HT-29 (cell line): ENCODE results near the gene TPSG1. TPM values are rescaled to one million over a fixed set of nuclear protein-coding genes. Genes with fewer than 3 reads are reported as not detected.
A peak's percentile ranks its signal among the peaks of the same experiment; 100 is the strongest.
"Not testable (repeated sequence)": the region's sequence is repeated elsewhere in the genome, so short reads cannot be mapped to it uniquely, and the experiment has no call there.

ENCODE experiments used
- DNase-seq: peaks from one replicate; pipeline ENCODE4 v3.0.0-alpha.2; 2015; ENCODE audit warnings: low spot score
- total RNA-seq: library from RNA; depleted of rRNA; stranded (reverse); fragments of >200 nt; shearing (Covaris generic); gene quantifications from 2 replicates; pipeline ENCODE4 v1.2.3, GENCODE V29; 2014; rRNA removed

The TPSG1 gene
- 0.31 TPM in 1 of 2 replicates, not detected in the other for total RNA-seq

- no peak for DNase-seq
Observed at GRCh38 chr16:1225051-1225451, at the start of gene TPSG1. Gene TPSG1 (minus strand): TSS chr16:1225268. CDS start chr16:1225252, 16 bp downstream.

- no peak for DNase-seq
Observed at GRCh38 chr16:1274767-1275166, 49.7 kb upstream of the TPSG1 start.

DNA sequence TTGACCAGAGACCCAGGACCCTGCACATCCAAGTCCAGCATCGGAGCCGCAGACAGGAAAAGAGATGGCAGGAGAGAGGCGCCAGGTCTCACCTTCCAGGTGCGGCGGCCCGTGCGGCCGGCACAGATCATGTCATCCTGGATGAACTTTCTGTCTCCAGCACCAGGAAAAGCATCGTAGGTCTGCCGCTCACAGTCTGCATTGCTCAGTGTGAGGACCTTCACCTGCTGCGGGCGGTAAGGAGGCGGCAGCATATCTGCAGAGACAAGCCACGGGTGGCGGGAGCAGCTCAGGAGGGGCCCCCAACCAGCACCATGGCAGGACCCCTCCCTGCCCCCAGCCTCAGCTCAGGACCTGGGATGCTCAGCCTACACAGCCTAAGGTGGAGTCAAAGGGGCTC is 48.7 kb upstream of the TPSG1 start:
- no peak for DNase-seq

- no peak for DNase-seq
Observed at GRCh38 chr16:1272453-1273198, 47.6 kb upstream of the TPSG1 start.

GRCh38 chr16:1271724-1272413 is 46.8 kb upstream of the TPSG1 start:
- DNase-seq = peak; percentile 57

DNA sequence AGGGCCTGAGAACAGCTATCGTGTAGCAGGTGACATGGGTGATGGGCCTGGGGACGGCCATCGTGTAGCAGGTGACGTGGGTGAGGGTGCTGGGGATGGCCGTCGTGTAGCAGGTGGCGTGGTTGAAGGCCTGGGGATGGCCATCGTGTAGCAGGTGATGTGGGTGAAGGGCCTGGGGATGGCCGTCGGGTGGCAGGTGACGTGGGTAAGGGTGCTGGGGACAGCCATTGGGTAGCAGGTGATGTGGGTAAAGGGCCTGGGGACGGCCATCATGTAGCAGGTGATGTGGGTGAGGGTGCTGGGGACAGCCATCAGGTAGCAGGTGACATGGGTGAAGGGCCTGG is 46.3 kb upstream of the TPSG1 start:
- DNase-seq = no peak

DNA sequence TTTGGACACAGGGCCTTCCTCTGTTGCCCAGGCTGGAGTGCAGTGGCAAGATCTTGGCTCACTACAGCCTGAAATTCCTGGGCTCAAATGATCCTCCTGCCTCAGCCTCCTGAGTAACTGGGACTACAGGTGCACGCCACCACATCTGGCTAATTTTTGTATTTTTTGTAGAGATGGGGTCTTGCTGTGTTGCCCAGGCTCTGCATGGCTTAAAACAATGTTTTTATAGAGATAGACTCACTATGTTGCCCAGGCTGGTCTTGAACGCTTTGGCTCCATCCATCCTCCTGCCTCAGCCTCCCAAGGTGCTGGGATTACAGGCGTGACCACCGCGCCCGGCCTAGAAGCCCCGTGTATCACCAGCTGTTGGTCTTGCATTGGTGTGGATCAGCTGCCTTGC is 44.4 kb upstream of the TPSG1 start:
- DNase-seq = not testable (repeated sequence)

DNA sequence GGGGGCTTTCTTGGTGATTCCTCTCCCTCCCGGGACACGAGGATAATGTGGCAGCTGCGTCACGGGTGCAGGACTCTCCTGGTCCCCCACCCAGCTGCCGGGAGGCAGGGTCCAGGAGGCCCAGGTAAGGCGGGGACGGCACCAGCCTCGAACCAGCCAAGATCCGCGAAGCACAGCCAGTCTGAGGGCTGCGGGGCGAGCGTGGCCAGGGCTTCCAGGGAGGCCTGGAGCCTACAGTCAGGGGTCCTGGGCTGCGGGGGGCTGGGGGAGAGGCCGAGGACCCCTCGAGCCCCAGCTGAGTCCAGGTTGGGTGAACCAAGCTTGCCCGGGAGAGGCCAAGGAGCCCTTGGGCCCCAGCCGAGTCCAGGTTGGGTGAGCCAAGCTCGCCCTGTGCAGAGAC is 40.8 kb upstream of the TPSG1 start:
- no peak for DNase-seq

DNA sequence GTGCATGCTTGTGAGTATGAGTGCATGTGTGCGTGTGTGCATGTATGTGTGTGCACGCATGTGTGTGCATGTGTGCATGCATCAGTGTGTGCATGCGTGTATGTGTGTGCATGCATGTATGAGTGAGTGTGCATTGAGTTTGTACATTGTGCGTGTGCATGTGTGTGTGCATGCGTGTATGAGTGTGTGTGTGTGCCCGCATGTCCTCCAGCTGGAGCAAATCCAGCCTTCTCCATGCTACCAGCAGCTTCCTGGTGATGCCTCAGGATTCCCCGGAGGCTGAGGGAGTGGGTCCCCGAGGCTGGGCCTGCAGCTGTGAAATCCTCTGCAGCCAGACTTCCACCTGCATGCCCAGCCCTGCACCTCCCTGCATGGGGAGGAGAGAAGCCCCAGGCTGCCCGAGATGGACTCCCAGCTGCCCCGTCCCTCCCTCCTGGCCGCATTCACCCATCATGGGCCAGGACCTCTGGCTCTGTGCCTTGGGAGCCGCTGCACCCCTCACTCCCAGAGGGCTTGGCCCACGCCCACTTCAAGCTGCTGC is 40.1 kb upstream of the TPSG1 start:
- DNase-seq = no peak

- DNase-seq = no peak
Observed at GRCh38 chr16:1264345-1265089, 39.4 kb upstream of the TPSG1 start.

- DNase-seq = no peak
Observed at GRCh38 chr16:1263591-1264344, 38.7 kb upstream of the TPSG1 start.

- DNase-seq = no peak
Observed at GRCh38 chr16:1262846-1263221, 37.8 kb upstream of the TPSG1 start.

GRCh38 chr16:1262210-1262845 is 37.3 kb upstream of the TPSG1 start:
- no peak for DNase-seq

DNA sequence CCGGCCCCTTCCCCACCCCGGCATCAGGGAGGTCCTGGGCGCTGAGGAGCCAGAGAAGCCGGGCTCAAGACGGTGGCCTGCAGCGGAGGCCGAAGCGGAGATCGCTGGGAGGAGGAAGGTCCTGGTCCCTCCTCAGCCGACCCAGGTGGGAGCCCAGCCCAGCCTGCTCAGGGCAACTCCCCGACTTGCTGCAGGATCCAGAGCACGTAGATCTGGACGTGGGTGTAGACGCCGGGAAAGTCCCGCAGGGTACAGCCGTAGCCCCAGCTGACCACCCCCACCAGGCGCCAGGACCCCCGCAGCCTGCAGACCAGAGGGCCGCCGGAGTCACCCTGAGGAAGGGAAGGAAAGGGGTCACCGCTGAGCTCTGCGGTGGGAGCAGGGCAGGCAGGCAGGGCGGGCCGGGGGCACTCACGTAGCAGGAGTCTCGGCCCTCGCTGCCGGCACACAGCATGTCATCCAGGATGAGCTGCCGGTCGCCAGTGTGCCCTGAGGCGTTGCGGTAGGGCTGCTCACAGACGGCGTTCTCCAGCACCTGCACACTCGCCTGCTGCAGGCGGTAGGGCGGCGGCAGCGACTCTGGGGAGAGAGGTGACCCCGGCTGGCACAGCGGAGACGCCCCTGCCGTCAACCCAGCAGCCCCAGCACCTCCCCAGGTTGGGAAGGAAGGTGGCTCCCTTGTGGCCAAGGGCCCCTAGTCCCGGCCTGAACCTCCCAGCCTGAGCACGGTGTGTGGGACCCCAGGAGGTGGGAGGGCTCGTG is 36.2 kb upstream of the TPSG1 start:
- DNase-seq = no peak

- DNase-seq = no peak
Observed at GRCh38 chr16:1260101-1260680, 35.1 kb upstream of the TPSG1 start.

DNA sequence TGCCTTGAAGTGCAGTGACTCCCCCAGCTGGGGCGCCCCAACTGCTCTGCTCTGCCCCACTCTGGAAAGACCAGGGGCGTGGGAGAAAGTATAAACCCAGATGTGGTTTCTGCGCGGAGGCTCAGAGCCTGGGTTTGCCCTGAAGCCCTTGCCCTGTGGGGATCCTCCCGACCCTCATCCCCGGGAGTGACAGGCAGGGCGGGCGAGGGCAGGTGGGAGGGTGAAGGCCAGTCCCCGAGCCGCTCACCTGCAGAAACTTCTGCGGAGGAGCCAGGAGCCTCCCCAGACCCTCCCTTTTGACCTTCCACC is 34.6 kb upstream of the TPSG1 start:
- no peak for DNase-seq

DNA sequence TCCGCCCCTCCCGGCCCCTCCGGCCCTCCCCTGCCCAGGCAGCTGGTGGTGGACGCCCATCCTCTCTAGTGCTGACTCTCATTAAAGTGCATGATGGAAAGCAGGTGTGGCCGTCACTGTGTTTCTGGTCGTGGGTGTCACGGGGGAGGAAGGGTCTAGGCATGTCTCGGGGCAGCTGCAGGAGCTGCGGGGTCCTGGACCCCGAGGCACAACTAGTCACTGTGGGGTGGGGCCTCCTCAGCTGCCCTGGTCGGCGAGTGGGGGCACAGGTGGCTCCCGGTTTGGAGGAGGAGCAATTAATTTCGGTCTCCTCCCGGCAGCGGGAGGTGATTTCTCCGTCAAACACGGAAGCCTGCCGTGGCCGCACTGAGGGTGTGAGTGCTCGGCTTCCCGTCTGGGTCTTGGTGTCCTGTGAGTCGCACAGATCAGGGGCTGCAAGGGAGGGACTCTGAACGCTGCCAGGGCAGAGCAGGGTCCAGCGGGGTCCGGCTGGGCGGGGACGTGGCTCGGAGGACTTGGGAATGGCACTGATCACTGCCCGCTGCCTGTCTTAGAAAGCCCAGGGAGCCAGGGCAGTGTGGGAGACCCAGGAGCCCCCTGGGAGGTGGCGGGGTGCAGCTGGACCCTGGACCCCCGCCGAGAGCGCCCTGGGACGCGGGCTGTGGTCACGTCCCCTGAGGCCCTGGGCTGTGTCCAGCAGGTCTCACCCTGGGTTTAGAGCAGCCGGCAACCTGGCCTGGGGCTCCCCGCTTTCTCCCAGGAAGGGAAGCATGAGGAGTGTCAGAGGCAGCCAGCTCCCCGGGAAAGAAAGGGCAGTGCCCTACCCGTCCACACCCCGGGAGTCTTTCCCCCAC is 34.1 kb upstream of the TPSG1 start:
- no peak for DNase-seq

DNA sequence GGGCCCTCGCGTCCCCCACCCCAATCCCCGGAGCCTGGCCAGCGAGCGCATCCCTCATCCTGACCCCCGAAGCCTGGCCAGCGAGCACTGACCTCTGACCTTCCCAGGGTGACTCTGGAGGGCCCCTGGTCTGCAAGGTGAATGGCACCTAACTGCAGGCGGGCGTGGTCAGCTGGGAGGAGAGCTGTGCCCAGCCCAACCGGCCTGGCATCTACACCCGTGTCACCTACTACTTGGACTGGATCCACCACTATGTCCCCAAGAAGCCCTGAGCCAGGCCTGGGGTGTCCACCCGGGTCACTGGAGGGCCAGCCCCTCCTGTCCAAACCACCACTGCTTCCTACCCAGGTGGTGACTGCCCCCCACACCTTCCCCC is 33.1 kb upstream of the TPSG1 start:
- DNase-seq = no peak

- DNase-seq = no peak
Observed at GRCh38 chr16:1257561-1258224, 32.6 kb upstream of the TPSG1 start.
